ENCODE data around the gene MYO5B.

MYO5B gene

GRCh38 chr18:50192995-50193795 lies 1.8 kb downstream of the MYO5B start:
- no peak for DNase-seq
- no peak for TF ChIP-seq CTCF (IDR thresholded peaks at IDR 0.05; ENCODE audit: low read depth, low read length)
- Histone ChIP-seq H3K27me3 (ENCODE audit: insufficient read depth, low read depth, severe bottlenecking) (peaks cover 12% of the 10 kb centered on the region), H3K36me3 (no peaks in the 10 kb centered on the region), H3K27ac (no peak overlapping the region), H3K4me3 (ENCODE audit: low read depth, low read length) (no peak overlapping the region), H3K9me3 (ENCODE audit: severe bottlenecking) (no peaks in the 10 kb centered on the region)

- Histone ChIP-seq H3K9me3 (ENCODE audit: severe bottlenecking) (no peaks in the 10 kb centered on the region), H3K27ac (no peak overlapping the region), H3K36me3 (no peaks in the 10 kb centered on the region), H3K4me3 (ENCODE audit: low read depth, low read length) (no peak overlapping the region), H3K27me3 (ENCODE audit: insufficient read depth, low read depth, severe bottlenecking) (peaks cover 6% of the 10 kb centered on the region)
- DNase-seq, result no peak
- no peak for TF ChIP-seq CTCF (IDR thresholded peaks at IDR 0.05; ENCODE audit: low read depth, low read length)
Measured at GRCh38 chr18:50190926-50191325, 4.0 kb downstream of the MYO5B start.

GRCh38 chr18:50190236-50190635 lies 4.7 kb downstream of the MYO5B start:
- H3K27ac ChIP-seq, result no peak overlapping the region
- H3K4me3 ChIP-seq (ENCODE audit: low read depth, low read length), result no peak overlapping the region
- H3K9me3 ChIP-seq (ENCODE audit: severe bottlenecking), result no peaks in the 10 kb centered on the region
- DNase-seq, result no peak
- H3K27me3 ChIP-seq (ENCODE audit: insufficient read depth, low read depth, severe bottlenecking), result no peaks in the 10 kb centered on the region
- H3K36me3 ChIP-seq, result no peaks in the 10 kb centered on the region
- no peak for TF ChIP-seq CTCF (IDR thresholded peaks at IDR 0.05; ENCODE audit: low read depth, low read length)

GRCh38 chr18:50189160-50189559 lies 5.8 kb downstream of the MYO5B start:
- no peak overlapping the region for H3K4me3 ChIP-seq (ENCODE audit: low read depth, low read length)
- TF ChIP-seq CTCF (IDR thresholded peaks at IDR 0.05; ENCODE audit: low read depth, low read length), result no peak
- no peak overlapping the region for H3K27ac ChIP-seq
- DNase-seq, result no peak
- no peaks in the 10 kb centered on the region for H3K9me3 ChIP-seq (ENCODE audit: severe bottlenecking)
- H3K27me3 ChIP-seq (ENCODE audit: insufficient read depth, low read depth, severe bottlenecking), result no peaks in the 10 kb centered on the region
- no peaks in the 10 kb centered on the region for H3K36me3 ChIP-seq

GRCh38 chr18:50188652-50189051 lies 6.3 kb downstream of the MYO5B start:
- DNase-seq, result no peak
- no peaks in the 10 kb centered on the region for H3K9me3 ChIP-seq (ENCODE audit: severe bottlenecking)
- H3K36me3 ChIP-seq, result no peaks in the 10 kb centered on the region
- no peak for TF ChIP-seq CTCF (IDR thresholded peaks at IDR 0.05; ENCODE audit: low read depth, low read length)
- H3K4me3 ChIP-seq (ENCODE audit: low read depth, low read length), result no peak overlapping the region
- no peak overlapping the region for H3K27ac ChIP-seq
- H3K27me3 ChIP-seq (ENCODE audit: insufficient read depth, low read depth, severe bottlenecking), result no peaks in the 10 kb centered on the region

- DNase-seq, result no peak
Measured at GRCh38 chr18:50187659-50188058, 7.3 kb downstream of the MYO5B start.

More at GRCh38 chr18:50187659-50188058, 7.3 kb downstream of the MYO5B start:
- Histone ChIP-seq H3K36me3 (no peaks in the 10 kb centered on the region), H3K9me3 (ENCODE audit: severe bottlenecking) (no peaks in the 10 kb centered on the region), H3K27me3 (ENCODE audit: insufficient read depth, low read depth, severe bottlenecking) (no peaks in the 10 kb centered on the region), H3K4me3 (ENCODE audit: low read depth, low read length) (no peak overlapping the region), H3K27ac (no peak overlapping the region)
- TF ChIP-seq CTCF (IDR thresholded peaks at IDR 0.05; ENCODE audit: low read depth, low read length), result no peak
